IPS DF 6.9 (cell line): ENCODE measurements around the gene FKBP3.

Experiments used
- DNase-seq: peaks from one replicate; pipeline ENCODE4 v3.0.0-alpha.2; 2013; ENCODE audit warnings: low read depth, low spot score
- H3K27ac ChIP-seq: one replicate; pipeline ENCODE4 v1.5.1; 2013; ENCODE audit warnings: low read length, control low read depth
- H3K27me3 ChIP-seq: 2 replicates; pipeline ENCODE4 v1.6.1; 2013; ENCODE audit warnings: mild to moderate bottlenecking, low read length; ENCODE audit not compliant: control insufficient read depth, insufficient read depth
- H3K36me3 ChIP-seq: 2 replicates; pipeline ENCODE4 v1.6.1; 2013; ENCODE audit warnings: low read length; ENCODE audit not compliant: control insufficient read depth, insufficient read depth
- H3K4me1 ChIP-seq: 2 replicates; pipeline ENCODE4 v1.6.1; 2013; ENCODE audit warnings: low read length; ENCODE audit not compliant: control insufficient read depth, insufficient read depth
- H3K4me3 ChIP-seq: 2 replicates; pipeline ENCODE4 v1.5.1; 2013; ENCODE audit warnings: mild to moderate bottlenecking, low read length
- H3K9me3 ChIP-seq: 2 replicates; pipeline ENCODE4 v1.6.1; 2013; ENCODE audit warnings: low read length, inconsistent platforms; ENCODE audit not compliant: control insufficient read depth, insufficient read depth
- WGBS: extraction: QIAGEN DNeasy Blood & Tissue Kit; methylation state at CpG from one replicate; pipeline ENCODE4 v1.1.7; 2013; ENCODE audit warnings: mixed read lengths, missing lambda C conversion rate; ENCODE audit not compliant: insufficient read length, insufficient coverage; 5-methylcytosine and 5-hydroxymethylcytosine counted together

The FKBP3 gene

GRCh38 chr14:45140661-45141187 is 6.4 kb upstream of the FKBP3 start:
- WGBS = no CpG with 5 or more reads among the region's 6 CpGs
- Histone ChIP-seq H3K4me3 (no peak overlapping the region), H3K27ac (no peak overlapping the region), H3K4me1 (no peaks in the 10 kb centered on the region), H3K9me3 (no peaks in the 10 kb centered on the region), H3K36me3 (no peaks in the 10 kb centered on the region), H3K27me3 (no peaks in the 10 kb centered on the region)
- DNase-seq = no peak

- DNase-seq = no peak
- Histone ChIP-seq H3K9me3 (no peaks in the 10 kb centered on the region), H3K27me3 (no peaks in the 10 kb centered on the region), H3K27ac (no peak overlapping the region), H3K36me3 (no peaks in the 10 kb centered on the region), H3K4me3 (peak overlapping the region; percentile 93), H3K4me1 (no peaks in the 10 kb centered on the region)
- no CpG with 5 or more reads among the region's 7 CpGs for WGBS
Observed at GRCh38 chr14:45136399-45136798, 2.1 kb upstream of the FKBP3 start.

GRCh38 chr14:45135659-45136395 is 1.5 kb upstream of the FKBP3 start, which contains the start of gene FANCM:
Gene FANCM, plus strand, starts transcription at chr14:45135930. Its CDS starts 102 bp downstream, at chr14:45136032.
- Histone ChIP-seq H3K4me1 (no peaks in the 10 kb centered on the region), H3K9me3 (no peaks in the 10 kb centered on the region), H3K36me3 (no peaks in the 10 kb centered on the region), H3K4me3 (peak within 1 kb of the TSS; percentile 93), H3K27ac (no peak within 1 kb of the TSS), H3K27me3 (no peaks in the 10 kb centered on the region)
- no CpG with 5 or more reads among the region's 48 CpGs for WGBS
- peak; percentile 97 for DNase-seq

- no peak for DNase-seq
- H3K9me3 ChIP-seq = no peaks in the 10 kb centered on the region
- H3K27me3 ChIP-seq = no peaks in the 10 kb centered on the region
- H3K4me1 ChIP-seq = no peaks in the 10 kb centered on the region
- no peak overlapping the region for H3K27ac ChIP-seq
- no CpG with 5 or more reads among the region's 7 CpGs for WGBS
- H3K4me3 ChIP-seq = peak overlapping the region; percentile 61; the same call in 1 of the 2 replicates
- H3K36me3 ChIP-seq = no peaks in the 10 kb centered on the region
Observed at GRCh38 chr14:45135156-45135555, 875 bp upstream of the FKBP3 start.

GRCh38 chr14:45133683-45134050 is 614 bp downstream of the FKBP3 start:
- Histone ChIP-seq H3K27ac (no peak overlapping the region), H3K4me3 (peak overlapping the region; percentile 82; the same call in 1 of the 2 replicates), H3K4me1 (no peaks in the 10 kb centered on the region), H3K27me3 (no peaks in the 10 kb centered on the region), H3K36me3 (peaks cover 2% of the 10 kb centered on the region; the same call in 1 of the 2 replicates), H3K9me3 (no peaks in the 10 kb centered on the region)
- WGBS = no CpG with 5 or more reads among the region's 9 CpGs
- DNase-seq = no peak

- DNase-seq = no peak
- H3K27me3 ChIP-seq = no peaks in the 10 kb centered on the region
- H3K36me3 ChIP-seq = peaks cover 4% of the 10 kb centered on the region; the same call in 1 of the 2 replicates
- no peaks in the 10 kb centered on the region for H3K9me3 ChIP-seq
- no CpG with 5 or more reads among the region's 1 CpG for WGBS
- H3K4me3 ChIP-seq = no peak overlapping the region
- no peak overlapping the region for H3K27ac ChIP-seq
- no peaks in the 10 kb centered on the region for H3K4me1 ChIP-seq
Observed at GRCh38 chr14:45128963-45129629, 5.2 kb downstream of the FKBP3 start.

GRCh38 chr14:45125754-45126153 is 8.5 kb downstream of the FKBP3 start:
- no peak overlapping the region for H3K4me3 ChIP-seq
- DNase-seq = no peak
- H3K36me3 ChIP-seq = peaks cover 7% of the 10 kb centered on the region; the same call in 1 of the 2 replicates
- WGBS = no CpG with 5 or more reads among the region's 2 CpGs
- no peak overlapping the region for H3K27ac ChIP-seq
- no peaks in the 10 kb centered on the region for H3K4me1 ChIP-seq
- H3K9me3 ChIP-seq = no peaks in the 10 kb centered on the region
- H3K27me3 ChIP-seq = no peaks in the 10 kb centered on the region

GRCh38 chr14:45123271-45123670 is 11.0 kb downstream of the FKBP3 start:
- Histone ChIP-seq H3K27ac (no peak overlapping the region), H3K4me1 (no peaks in the 10 kb centered on the region), H3K9me3 (no peaks in the 10 kb centered on the region), H3K4me3 (no peak overlapping the region), H3K27me3 (no peaks in the 10 kb centered on the region), H3K36me3 (peaks cover 5% of the 10 kb centered on the region; the same call in 1 of the 2 replicates)
- DNase-seq = no peak
- no CpG with 5 or more reads among the region's 3 CpGs for WGBS

GRCh38 chr14:45120096-45120495 is 14.2 kb downstream of the FKBP3 start:
- Histone ChIP-seq H3K4me3 (no peak overlapping the region), H3K27ac (no peak overlapping the region), H3K27me3 (no peaks in the 10 kb centered on the region), H3K4me1 (no peaks in the 10 kb centered on the region), H3K9me3 (no peaks in the 10 kb centered on the region), H3K36me3 (peaks cover 3% of the 10 kb centered on the region; the same call in 1 of the 2 replicates)
- no CpG with 5 or more reads among the region's 1 CpG for WGBS
- DNase-seq = no peak

- WGBS = no CpG with 5 or more reads among the region's 6 CpGs
Observed at GRCh38 chr14:45118594-45118993, 15.7 kb downstream of the FKBP3 start.

More at GRCh38 chr14:45118594-45118993, 15.7 kb downstream of the FKBP3 start:
- no peak overlapping the region for H3K4me3 ChIP-seq
- H3K4me1 ChIP-seq = no peaks in the 10 kb centered on the region
- peaks cover 3% of the 10 kb centered on the region; the same call in 1 of the 2 replicates for H3K36me3 ChIP-seq
- no peaks in the 10 kb centered on the region for H3K27me3 ChIP-seq
- no peak for DNase-seq
- no peak overlapping the region for H3K27ac ChIP-seq
- H3K9me3 ChIP-seq = no peaks in the 10 kb centered on the region
